ENCODE results near the gene ABCC11.

ABCC11 gene

GRCh38 chr16:48133455-48134211 is 113.7 kb downstream of the ABCC11 start:
- Histone ChIP-seq H3K9me3 (ENCODE audit: control insufficient read depth, insufficient read depth, low read length) (no peaks in the 10 kb centered on the region), H3K36me3 (ENCODE audit: control insufficient read depth, insufficient read depth, low read length) (no peaks in the 10 kb centered on the region), H3K27ac (ENCODE audit: low read length) (no peak overlapping the region), H3K4me3 (ENCODE audit: low read length) (no peak overlapping the region), H3K27me3 (ENCODE audit: control insufficient read depth, insufficient read depth, low read length) (no peaks in the 10 kb centered on the region), H3K4me1 (ENCODE audit: control insufficient read depth, insufficient read depth, low read length) (peaks cover 2% of the 10 kb centered on the region; the same call in 1 of the 2 replicates)
- WGBS (ENCODE audit: insufficient coverage, insufficient read length) = no CpG with 5 or more reads among the region's 18 CpGs
- no peak for DNase-seq (ENCODE audit: low read depth, low spot score)

- Histone ChIP-seq H3K4me3 (ENCODE audit: low read length) (no peak overlapping the region), H3K36me3 (ENCODE audit: control insufficient read depth, insufficient read depth, low read length) (no peaks in the 10 kb centered on the region), H3K27ac (ENCODE audit: low read length) (no peak overlapping the region), H3K27me3 (ENCODE audit: control insufficient read depth, insufficient read depth, low read length) (no peaks in the 10 kb centered on the region), H3K9me3 (ENCODE audit: control insufficient read depth, insufficient read depth, low read length) (no peaks in the 10 kb centered on the region), H3K4me1 (ENCODE audit: control insufficient read depth, insufficient read depth, low read length) (no peaks in the 10 kb centered on the region)
- no peak for DNase-seq (ENCODE audit: low read depth, low spot score)
- no CpG with 5 or more reads among the region's 3 CpGs for WGBS (ENCODE audit: insufficient coverage, insufficient read length)
These were observed 114.6 kb downstream of the ABCC11 start for GRCh38 chr16:48132696-48133095.

- Histone ChIP-seq H3K4me3 (ENCODE audit: low read length) (no peak overlapping the region), H3K27me3 (ENCODE audit: control insufficient read depth, insufficient read depth, low read length) (no peaks in the 10 kb centered on the region), H3K4me1 (ENCODE audit: control insufficient read depth, insufficient read depth, low read length) (no peaks in the 10 kb centered on the region), H3K27ac (ENCODE audit: low read length) (no peak overlapping the region), H3K36me3 (ENCODE audit: control insufficient read depth, insufficient read depth, low read length) (no peaks in the 10 kb centered on the region), H3K9me3 (ENCODE audit: control insufficient read depth, insufficient read depth, low read length) (no peaks in the 10 kb centered on the region)
- no peak for DNase-seq (ENCODE audit: low read depth, low spot score)
- no CpG with 5 or more reads among the region's 6 CpGs for WGBS (ENCODE audit: insufficient coverage, insufficient read length)
These were observed 116.0 kb downstream of the ABCC11 start for GRCh38 chr16:48131201-48131935.

GRCh38 chr16:48129926-48130325 is 117.4 kb downstream of the ABCC11 start:
- WGBS (ENCODE audit: insufficient coverage, insufficient read length) = no CpG with 5 or more reads among the region's 3 CpGs
- H3K9me3 ChIP-seq (ENCODE audit: control insufficient read depth, insufficient read depth, low read length) = no peaks in the 10 kb centered on the region
- no peaks in the 10 kb centered on the region for H3K36me3 ChIP-seq (ENCODE audit: control insufficient read depth, insufficient read depth, low read length)
- no peak for DNase-seq (ENCODE audit: low read depth, low spot score)
- H3K27me3 ChIP-seq (ENCODE audit: control insufficient read depth, insufficient read depth, low read length) = no peaks in the 10 kb centered on the region
- no peak overlapping the region for H3K27ac ChIP-seq (ENCODE audit: low read length)
- H3K4me1 ChIP-seq (ENCODE audit: control insufficient read depth, insufficient read depth, low read length) = no peaks in the 10 kb centered on the region
- no peak overlapping the region for H3K4me3 ChIP-seq (ENCODE audit: low read length)

- H3K4me1 ChIP-seq (ENCODE audit: control insufficient read depth, insufficient read depth, low read length) = no peaks in the 10 kb centered on the region
- H3K9me3 ChIP-seq (ENCODE audit: control insufficient read depth, insufficient read depth, low read length) = no peaks in the 10 kb centered on the region
- no peak for DNase-seq (ENCODE audit: low read depth, low spot score)
- no peaks in the 10 kb centered on the region for H3K27me3 ChIP-seq (ENCODE audit: control insufficient read depth, insufficient read depth, low read length)
- no peak overlapping the region for H3K27ac ChIP-seq (ENCODE audit: low read length)
- no CpG with 5 or more reads among the region's 2 CpGs for WGBS (ENCODE audit: insufficient coverage, insufficient read length)
- H3K36me3 ChIP-seq (ENCODE audit: control insufficient read depth, insufficient read depth, low read length) = no peaks in the 10 kb centered on the region
- H3K4me3 ChIP-seq (ENCODE audit: low read length) = no peak overlapping the region
These were observed 118.6 kb downstream of the ABCC11 start for GRCh38 chr16:48128769-48129168.

- Histone ChIP-seq H3K27me3 (ENCODE audit: control insufficient read depth, insufficient read depth, low read length) (no peaks in the 10 kb centered on the region), H3K27ac (ENCODE audit: low read length) (no peak overlapping the region), H3K4me1 (ENCODE audit: control insufficient read depth, insufficient read depth, low read length) (no peaks in the 10 kb centered on the region), H3K4me3 (ENCODE audit: low read length) (no peak overlapping the region), H3K9me3 (ENCODE audit: control insufficient read depth, insufficient read depth, low read length) (no peaks in the 10 kb centered on the region), H3K36me3 (ENCODE audit: control insufficient read depth, insufficient read depth, low read length) (no peaks in the 10 kb centered on the region)
- DNase-seq (ENCODE audit: low read depth, low spot score) = no peak
- WGBS (ENCODE audit: insufficient coverage, insufficient read length) = no CpG with 5 or more reads among the region's 13 CpGs
These were observed 120.3 kb downstream of the ABCC11 start for GRCh38 chr16:48126801-48127644.

GRCh38 chr16:48125888-48126287 is 121.5 kb downstream of the ABCC11 start:
- H3K27ac ChIP-seq (ENCODE audit: low read length) = no peak overlapping the region
- DNase-seq (ENCODE audit: low read depth, low spot score) = no peak
- H3K9me3 ChIP-seq (ENCODE audit: control insufficient read depth, insufficient read depth, low read length) = no peaks in the 10 kb centered on the region
- no peaks in the 10 kb centered on the region for H3K36me3 ChIP-seq (ENCODE audit: control insufficient read depth, insufficient read depth, low read length)
- no CpG with 5 or more reads among the region's 5 CpGs for WGBS (ENCODE audit: insufficient coverage, insufficient read length)
- no peaks in the 10 kb centered on the region for H3K27me3 ChIP-seq (ENCODE audit: control insufficient read depth, insufficient read depth, low read length)
- no peak overlapping the region for H3K4me3 ChIP-seq (ENCODE audit: low read length)
- no peaks in the 10 kb centered on the region for H3K4me1 ChIP-seq (ENCODE audit: control insufficient read depth, insufficient read depth, low read length)

- H3K4me1 ChIP-seq (ENCODE audit: control insufficient read depth, insufficient read depth, low read length) = no peaks in the 10 kb centered on the region
- no peak overlapping the region for H3K27ac ChIP-seq (ENCODE audit: low read length)
- WGBS (ENCODE audit: insufficient coverage, insufficient read length) = no CpG with 5 or more reads among the region's 2 CpGs
These were observed 123.1 kb downstream of the ABCC11 start for GRCh38 chr16:48124266-48124665.

GRCh38 chr16:48123104-48123788 is 124.1 kb downstream of the ABCC11 start:
- no CpG with 5 or more reads among the region's 5 CpGs for WGBS (ENCODE audit: insufficient coverage, insufficient read length)
- Histone ChIP-seq H3K9me3 (ENCODE audit: control insufficient read depth, insufficient read depth, low read length) (no peaks in the 10 kb centered on the region), H3K27ac (ENCODE audit: low read length) (no peak overlapping the region), H3K36me3 (ENCODE audit: control insufficient read depth, insufficient read depth, low read length) (no peaks in the 10 kb centered on the region), H3K4me1 (ENCODE audit: control insufficient read depth, insufficient read depth, low read length) (no peaks in the 10 kb centered on the region), H3K4me3 (ENCODE audit: low read length) (no peak overlapping the region), H3K27me3 (ENCODE audit: control insufficient read depth, insufficient read depth, low read length) (no peaks in the 10 kb centered on the region)
- DNase-seq (ENCODE audit: low read depth, low spot score) = no peak

More at GRCh38 chr16:48124266-48124665, 123.1 kb downstream of the ABCC11 start:
- Histone ChIP-seq H3K27me3 (ENCODE audit: control insufficient read depth, insufficient read depth, low read length) (no peaks in the 10 kb centered on the region), H3K4me3 (ENCODE audit: low read length) (no peak overlapping the region), H3K9me3 (ENCODE audit: control insufficient read depth, insufficient read depth, low read length) (no peaks in the 10 kb centered on the region), H3K36me3 (ENCODE audit: control insufficient read depth, insufficient read depth, low read length) (no peaks in the 10 kb centered on the region)
- no peak for DNase-seq (ENCODE audit: low read depth, low spot score)

- H3K9me3 ChIP-seq (ENCODE audit: control insufficient read depth, insufficient read depth, low read length) = no peaks in the 10 kb centered on the region
- H3K27me3 ChIP-seq (ENCODE audit: control insufficient read depth, insufficient read depth, low read length) = no peaks in the 10 kb centered on the region
- DNase-seq (ENCODE audit: low read depth, low spot score) = no peak
- no peaks in the 10 kb centered on the region for H3K36me3 ChIP-seq (ENCODE audit: control insufficient read depth, insufficient read depth, low read length)
- peaks cover 2% of the 10 kb centered on the region; the same call in 1 of the 2 replicates for H3K4me1 ChIP-seq (ENCODE audit: control insufficient read depth, insufficient read depth, low read length)
- no CpG with 5 or more reads among the region's 5 CpGs for WGBS (ENCODE audit: insufficient coverage, insufficient read length)
- no peak overlapping the region for H3K4me3 ChIP-seq (ENCODE audit: low read length)
- H3K27ac ChIP-seq (ENCODE audit: low read length) = no peak overlapping the region
These were observed 126.1 kb downstream of the ABCC11 start for GRCh38 chr16:48121276-48121675.
